ENCODE measurements around the gene FAM210B.

GRCh38 chr20:56393653-56394052, 34.9 kb downstream of the FAM210B start:
- TF ChIP-seq USF2 (IDR thresholded peaks at IDR 0.05) (no peak), BHLHE40 (IDR thresholded peaks at IDR 0.05; ENCODE audit: low read depth, low read length) (no peak), CTCF (IDR thresholded peaks at IDR 0.05) (no peak), PHF8 (IDR thresholded peaks at IDR 0.05; ENCODE audit: borderline replicate concordance, low read depth) (no peak), CHD2 (IDR thresholded peaks at IDR 0.05; ENCODE audit: low read length, partially characterized antibody) (no peak), SREBF2 (IDR thresholded peaks at IDR 0.05) (no peak), EP300 (IDR thresholded peaks at IDR 0.05) (no peak), ZFP36 (IDR thresholded peaks at IDR 0.05; ENCODE audit: borderline replicate concordance, partially characterized antibody) (no peak)
